ENCODE results near the gene ADGRE2. TPM values are rescaled to one million over a fixed set of nuclear protein-coding genes. Genes with fewer than 3 reads are reported as not detected.

Gene ADGRE2

Small RNA genes lying within 50 kb of the gene (small RNA-seq; reads per million reads assigned to genes)
- not detected for gene AC005255.1 (ENCODE audit: low read depth)
